GM19240 (cell line): Measurements from ENCODE around the gene HHIPL1.

Experiments
- DNase-seq: peaks from one replicate; pipeline ENCODE4 v3.0.0; 2011; ENCODE audit warnings: low spot score; ENCODE audit not compliant: insufficient read length

The HHIPL1 gene

GRCh38 chr14:99708449-99708848 lies 63.5 kb downstream of the HHIPL1 start:
- DNase-seq: no peak

DNA sequence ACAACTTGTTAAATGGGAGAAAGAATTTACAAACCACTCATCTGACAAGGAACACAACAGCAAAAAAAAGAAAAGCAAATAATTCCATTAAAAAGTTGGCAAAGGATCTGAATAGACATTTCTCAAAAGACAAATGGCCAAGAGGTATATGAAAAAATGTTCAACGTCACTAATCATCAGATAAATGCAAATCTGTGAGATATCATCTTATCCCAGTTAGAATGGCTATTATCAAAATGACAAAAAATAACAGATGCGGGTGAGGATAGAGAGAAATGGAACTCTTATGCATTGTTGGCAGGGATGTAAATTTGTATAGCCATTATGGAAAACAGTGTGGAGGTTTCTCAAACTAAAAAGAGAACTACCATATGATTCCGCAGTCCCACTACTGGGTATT lies 69.0 kb downstream of the HHIPL1 start:
- DNase-seq: no peak

GRCh38 chr14:99715266-99716000 lies 70.5 kb downstream of the HHIPL1 start:
- DNase-seq: no peak

GRCh38 chr14:99716091-99716849 lies 71.3 kb downstream of the HHIPL1 start:
- no peak for DNase-seq

DNA sequence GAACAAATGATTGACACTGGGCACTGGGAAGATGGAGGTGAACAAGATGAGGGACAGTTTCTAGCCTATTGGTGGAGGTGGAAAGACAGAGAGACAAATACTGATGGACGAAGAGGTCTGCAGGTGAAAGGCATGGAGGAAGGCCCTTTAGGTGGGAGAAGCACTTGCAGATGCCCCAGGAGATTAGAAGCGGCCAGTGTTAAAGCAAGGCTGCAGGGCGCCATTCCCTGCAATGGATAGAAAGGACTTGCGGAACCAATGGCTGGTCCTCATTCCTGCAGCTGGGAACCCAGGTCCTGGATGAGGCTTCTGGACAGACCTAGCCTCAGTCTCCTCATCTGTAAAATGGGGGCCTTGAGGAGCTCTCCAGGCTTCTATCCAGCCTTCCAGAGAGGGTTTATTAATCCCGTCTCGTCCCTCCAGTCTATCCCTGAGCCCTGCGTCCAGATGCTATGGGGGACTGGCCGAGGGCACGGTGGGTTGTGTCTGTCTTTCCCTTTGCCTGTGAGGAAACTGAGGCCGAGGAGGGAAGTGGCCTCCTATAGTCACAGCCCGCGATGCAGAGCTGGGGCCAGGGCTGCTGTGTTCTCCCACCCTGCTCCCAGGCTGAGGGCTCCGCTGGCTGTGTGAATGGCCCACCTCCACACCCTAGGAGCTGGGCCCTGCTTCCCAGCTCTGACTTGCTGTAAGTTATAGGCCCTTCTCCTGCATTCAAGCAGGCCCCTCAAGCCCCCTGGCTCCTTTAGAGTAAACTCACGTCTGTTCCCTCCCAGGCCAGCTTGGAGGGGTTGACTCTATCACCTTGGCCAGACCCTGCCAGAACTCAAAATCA lies 72.1 kb downstream of the HHIPL1 start:
- no peak for DNase-seq

GRCh38 chr14:99717682-99718013 lies 72.7 kb downstream of the HHIPL1 start:
- no peak for DNase-seq

- DNase-seq: no peak
These were observed 73.3 kb downstream of the HHIPL1 start for GRCh38 chr14:99718031-99718810.

DNA sequence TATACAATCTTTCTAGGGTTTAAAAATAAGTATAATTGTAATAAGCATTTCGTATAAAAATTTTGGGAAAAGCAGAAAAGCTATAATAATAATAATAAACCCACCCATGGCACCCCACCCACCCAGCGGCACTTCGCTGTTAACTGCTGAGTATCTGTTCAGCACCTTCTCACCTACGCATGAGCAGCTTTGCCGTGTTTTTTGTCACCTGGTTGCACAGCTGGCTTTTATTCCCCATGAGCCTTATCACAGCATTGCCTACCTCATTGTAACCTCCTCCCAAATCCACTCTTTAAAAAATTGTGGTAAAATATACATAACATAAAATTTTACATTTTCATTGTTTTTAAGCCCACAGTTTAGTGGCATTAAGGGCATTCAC lies 73.9 kb downstream of the HHIPL1 start:
- no peak for DNase-seq

DNA sequence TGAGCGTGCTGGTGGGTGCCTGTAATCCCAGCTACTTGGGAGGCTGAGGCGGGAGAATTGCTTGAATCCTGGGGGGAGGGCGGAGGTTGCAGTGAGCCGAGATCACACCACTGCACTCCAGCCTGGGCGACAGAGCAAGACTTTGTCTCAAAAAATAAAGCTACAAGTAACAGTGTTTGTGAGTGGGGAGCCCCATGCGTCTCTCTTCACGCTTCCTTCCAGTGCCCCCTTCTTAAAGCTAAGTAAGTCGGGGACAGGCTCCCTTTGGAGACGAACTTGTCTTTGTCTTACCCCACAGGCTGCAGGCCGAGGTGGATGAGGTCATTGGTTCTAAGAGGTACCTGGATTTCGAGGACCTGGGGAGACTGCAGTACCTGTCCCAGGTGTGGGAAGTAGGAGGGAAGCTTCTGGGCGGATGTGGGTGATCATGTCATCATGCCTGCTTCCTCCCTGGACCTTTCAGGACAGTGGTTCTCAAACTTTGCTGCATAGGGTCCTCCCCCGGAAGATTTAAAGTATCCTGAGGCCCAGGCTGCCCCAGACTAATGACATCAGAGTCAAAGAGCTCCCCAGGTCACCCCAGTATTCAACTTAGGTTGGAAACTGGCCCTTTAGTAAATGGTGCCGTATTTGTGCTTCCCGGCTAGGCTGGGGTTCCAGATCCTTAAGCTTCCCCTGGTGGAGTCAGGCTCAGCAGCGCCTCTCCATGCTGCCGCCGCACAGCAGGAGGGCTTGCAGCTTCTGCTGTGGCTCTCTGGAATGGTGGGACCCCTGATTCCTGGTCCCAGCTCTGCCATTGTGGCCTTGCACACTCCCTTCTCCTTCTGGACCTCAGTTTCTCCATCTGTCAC lies 76.2 kb downstream of the HHIPL1 start:
- no peak for DNase-seq

GRCh38 chr14:99721792-99722516 lies 77.0 kb downstream of the HHIPL1 start:
- DNase-seq: no peak

- DNase-seq: no peak
These were observed 77.8 kb downstream of the HHIPL1 start for GRCh38 chr14:99722741-99723140.

- no peak for DNase-seq
These were observed 79.4 kb downstream of the HHIPL1 start for GRCh38 chr14:99724196-99724891.

DNA sequence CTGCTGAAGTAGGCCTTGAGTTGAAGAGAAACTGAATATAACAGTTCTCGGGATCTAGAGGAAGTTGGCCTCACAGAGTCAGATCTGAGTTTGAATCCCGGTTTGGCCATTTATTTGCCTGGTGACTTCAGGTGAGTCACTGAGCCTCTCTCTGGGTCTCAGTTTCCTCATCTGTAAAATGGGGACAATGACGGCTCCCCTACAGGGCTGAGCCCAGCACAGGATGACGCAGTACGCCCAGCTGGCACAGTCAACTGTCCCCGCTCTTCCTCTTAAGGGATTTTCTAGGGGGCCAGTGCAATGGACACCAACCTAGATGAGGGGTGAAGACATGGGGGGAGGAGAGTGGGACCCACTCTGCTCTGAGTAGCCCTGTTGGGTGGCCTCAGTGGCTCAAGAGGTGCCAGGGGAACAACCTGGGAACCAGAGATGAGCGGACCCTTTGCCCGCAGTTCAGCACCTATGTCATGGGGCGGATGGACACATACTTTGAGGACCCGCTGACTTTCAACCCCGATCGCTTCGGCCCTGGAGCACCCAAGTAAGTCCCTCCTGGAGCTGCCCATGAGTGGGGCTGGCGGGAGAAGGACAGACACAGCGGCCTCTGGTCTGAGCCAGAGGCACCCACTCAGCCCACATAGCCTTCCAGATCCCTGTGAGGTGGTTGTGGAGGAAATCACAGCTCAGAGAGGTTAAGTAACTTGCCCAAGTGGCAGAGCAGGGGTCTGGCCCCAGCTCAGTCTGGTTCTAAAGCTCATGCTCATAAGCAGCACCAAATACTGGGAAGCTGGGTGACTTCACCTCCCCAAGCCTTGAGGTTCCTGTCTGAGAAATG lies 80.2 kb downstream of the HHIPL1 start:
- DNase-seq: no peak

DNA sequence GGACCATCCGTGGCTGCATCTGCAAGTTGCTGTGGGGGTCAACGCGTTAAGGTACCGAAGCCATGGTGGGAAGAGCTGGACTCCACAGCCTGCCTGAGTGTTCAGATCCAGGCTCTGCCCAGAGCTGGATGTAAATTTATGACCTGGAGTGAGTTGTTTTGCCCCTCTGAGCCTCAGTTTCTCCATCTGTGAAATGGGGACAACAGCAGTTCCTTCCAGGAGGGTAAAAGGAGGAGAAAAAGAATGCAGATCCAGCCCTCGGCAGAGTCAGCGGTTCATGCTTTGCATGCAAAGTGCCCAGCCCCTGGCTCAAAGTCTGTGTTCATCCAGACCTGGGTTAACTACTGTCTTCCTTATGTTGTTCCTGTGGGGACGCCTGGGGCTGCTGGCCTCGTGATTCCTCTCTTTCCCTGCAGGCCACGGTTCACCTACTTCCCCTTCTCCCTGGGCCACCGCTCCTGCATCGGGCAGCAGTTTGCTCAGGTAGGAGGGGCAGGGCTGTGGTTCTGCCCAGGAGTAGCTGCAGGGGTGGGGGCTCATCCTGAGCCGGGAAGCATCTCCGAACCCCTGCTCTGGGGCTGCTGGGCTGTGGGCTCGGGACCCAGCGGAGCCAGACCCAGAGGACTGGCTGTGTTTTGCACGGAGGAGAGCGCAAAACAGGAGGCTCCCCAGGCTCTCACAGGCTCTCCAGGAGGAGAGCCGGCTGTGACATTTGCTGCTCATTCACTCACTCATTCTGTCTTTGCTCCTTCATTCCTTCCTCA lies 81.0 kb downstream of the HHIPL1 start:
- no peak for DNase-seq

GRCh38 chr14:99726538-99727095 lies 81.7 kb downstream of the HHIPL1 start:
- DNase-seq: no peak

DNA sequence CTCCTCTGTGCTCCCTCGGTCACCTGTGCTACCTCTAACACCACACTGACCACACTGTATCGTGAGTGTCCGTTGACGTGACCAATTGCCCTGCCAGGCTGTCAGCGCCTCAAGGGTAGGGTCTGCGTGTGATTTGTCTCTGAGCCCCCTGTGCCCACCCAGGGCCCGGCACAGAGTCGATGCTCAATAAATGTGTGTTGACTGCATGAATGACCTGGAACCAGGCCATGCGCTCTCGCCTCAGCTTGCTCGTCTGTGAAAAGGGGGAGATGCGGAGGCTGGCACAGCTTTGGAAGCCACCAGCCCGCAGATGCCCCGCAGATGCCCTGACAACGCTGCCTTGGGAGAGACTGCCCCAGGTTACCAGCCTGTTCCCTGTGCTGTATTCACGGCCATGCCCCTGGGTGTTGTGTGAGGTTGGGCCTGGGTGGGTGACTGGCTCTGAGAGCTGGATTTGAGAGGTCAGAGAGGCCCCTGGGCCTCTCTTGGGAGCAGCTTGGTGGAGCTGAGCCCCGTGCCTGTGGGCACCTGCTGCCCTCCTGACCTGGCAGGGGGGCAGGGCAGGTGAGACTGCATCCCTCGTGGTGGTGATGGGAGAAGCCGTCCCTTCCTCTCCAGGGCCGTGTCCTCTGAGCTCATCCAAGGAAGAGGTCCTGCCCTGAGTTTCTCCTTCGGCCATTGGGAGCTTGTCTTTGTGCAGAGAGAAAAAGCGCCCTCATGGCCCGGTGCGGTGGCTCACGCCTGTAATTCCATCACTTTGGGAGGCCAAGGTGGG lies 82.4 kb downstream of the HHIPL1 start:
- DNase-seq: no peak
